GM18508 (cell line): ENCODE results near the gene FNBP1L.
"Not testable (repeated sequence)": the region's sequence is repeated elsewhere in the genome, so short reads cannot be mapped to it uniquely, and the experiment has no call there.

Experiments
- ATAC-seq: cut with Tn5 transposase; IDR thresholded peaks from one replicate; pipeline ENCODE4 v1.9.1; 2021; ENCODE audit warnings: moderate number of reproducible peaks; ENCODE audit not compliant: insufficient read depth, unreplicated experiment

FNBP1L gene

DNA sequence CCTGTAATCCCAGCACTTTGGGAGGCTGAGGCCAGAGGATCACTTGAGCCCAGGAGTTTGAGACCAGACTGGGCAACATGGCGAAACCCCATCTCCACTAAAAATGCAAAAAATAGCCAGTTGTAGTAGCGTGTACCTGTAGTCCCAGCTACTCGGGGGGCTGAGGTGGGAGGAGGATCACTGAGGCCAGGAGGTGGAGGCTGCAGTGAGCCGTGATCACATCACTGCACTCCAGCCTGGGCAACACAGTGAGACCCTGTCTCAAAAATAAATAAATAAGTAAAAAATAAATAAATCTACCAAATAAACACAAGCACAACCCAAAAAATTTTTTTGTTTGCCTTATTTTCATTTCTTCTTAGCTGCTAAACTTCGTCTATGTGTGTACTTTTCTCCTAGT, 34.0 kb downstream of the FNBP1L start:
- ATAC-seq = not testable (repeated sequence)

DNA sequence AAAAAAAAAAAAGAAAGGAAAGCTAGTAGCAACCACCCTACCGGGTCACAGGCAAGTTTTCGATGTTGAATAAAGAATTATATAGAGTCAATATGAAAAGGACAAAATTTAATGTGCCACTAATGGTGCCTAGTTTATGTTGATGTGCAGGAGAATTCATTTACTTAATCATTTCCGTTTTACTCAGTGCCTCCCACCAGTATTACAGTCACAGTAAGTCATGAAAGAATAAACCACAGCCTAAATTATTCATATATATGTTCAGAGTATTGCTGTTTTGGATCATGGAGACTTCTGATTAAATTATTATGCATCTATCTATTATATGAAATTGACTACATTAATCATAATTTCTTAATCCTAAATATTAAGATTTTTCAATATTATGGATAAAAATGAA, 35.3 kb downstream of the FNBP1L start:
- no peak for ATAC-seq

- ATAC-seq = no peak
These were observed 35.7 kb downstream of the FNBP1L start for GRCh38 chr1:93483606-93484005.

DNA sequence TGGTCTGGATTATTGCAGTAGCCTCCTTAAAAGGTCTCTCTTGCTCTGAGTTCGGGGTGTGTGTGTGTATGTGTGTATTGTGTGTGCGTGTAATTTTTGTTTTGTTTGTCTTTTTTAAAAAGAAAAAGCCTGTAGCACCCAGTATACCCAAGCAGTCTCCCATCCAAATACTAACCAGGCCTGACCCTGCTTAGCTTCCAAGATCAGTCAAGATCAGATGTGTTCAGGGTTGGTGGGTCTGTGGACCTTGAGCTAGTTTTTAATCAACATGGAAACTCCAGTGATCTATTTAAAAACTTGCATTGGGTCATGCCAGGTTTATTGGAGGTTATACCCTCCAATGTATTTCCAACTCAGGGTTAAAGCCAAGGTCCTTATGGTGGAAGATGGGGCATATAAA, 40.3 kb downstream of the FNBP1L start:
- ATAC-seq = no peak

DNA sequence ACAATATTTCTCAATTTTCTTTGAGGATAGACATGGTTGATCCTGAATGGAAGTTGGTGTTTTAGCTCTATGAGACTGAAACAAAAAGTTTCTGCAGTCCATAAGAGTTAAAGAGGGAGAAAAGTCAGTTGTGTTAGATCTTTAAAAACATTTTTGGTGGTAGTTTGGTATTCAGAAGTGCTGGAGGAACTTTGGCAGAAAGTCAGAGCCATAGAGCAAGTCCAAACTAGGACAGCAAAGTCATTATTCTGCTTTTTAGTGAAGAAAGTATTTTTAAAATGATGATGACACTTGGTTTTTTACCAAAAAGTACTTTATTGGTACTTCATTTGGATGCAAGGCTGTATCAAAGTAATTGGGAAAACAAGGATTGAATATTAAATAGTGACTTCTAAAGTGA, 41.8 kb downstream of the FNBP1L start:
- ATAC-seq = no peak

DNA sequence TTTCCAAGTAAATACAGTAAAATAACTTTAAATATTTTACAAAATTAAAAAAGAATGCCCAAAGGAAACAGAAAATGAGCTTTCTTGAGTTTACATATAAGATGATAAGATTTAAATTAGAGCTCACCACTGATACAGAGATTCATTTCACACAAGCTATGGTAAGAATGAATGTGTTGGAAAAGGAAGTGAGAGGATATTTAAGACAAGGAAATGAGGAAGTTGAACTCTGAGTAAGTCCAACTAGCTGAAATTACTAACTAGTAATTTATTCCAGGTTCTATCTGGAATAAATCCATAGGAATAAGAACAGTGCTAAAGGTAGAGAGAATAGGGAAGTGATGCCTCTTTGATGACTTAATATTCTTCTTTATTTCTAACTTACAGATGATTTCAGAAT, 42.4 kb downstream of the FNBP1L start:
- no peak for ATAC-seq

DNA sequence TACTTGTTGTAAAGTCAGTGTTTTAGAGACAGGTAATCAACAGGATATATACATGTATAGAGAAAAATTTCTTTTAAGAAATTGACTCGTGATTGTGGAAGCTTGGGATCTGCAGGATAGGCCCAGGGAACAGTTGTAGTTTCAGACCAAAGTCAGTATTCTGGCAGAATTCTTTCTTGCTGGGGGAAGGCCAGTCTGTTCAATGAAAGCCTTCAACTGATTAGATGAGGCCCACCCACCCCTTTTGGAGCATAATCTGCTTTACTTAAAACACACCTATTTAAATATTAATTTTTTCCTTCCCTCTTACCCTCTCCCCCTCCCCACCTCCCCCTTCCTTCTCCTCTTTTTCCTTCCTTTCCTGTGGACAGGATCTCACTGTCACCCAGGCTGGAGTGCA, 48.0 kb downstream of the FNBP1L start:
- ATAC-seq = no peak

DNA sequence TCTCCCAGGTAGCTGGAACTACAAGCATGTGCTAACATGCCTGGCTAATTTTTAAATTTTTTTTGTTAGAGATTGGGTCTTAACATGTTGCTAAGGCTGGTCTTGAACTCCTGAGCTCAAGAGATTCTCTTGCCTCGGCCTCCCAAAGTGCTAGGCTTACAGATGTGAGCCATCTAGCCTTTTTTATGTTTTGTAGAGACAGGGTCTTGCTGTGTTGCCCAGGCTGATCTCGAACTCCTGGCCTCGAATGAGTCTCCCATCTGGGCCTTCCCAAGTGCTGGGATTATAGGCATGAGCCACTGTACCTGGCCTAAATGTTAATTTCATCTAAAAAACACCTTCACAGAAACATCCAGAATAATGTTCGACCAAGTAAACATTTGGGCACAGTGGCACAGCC, 48.6 kb downstream of the FNBP1L start:
- ATAC-seq = no peak

DNA sequence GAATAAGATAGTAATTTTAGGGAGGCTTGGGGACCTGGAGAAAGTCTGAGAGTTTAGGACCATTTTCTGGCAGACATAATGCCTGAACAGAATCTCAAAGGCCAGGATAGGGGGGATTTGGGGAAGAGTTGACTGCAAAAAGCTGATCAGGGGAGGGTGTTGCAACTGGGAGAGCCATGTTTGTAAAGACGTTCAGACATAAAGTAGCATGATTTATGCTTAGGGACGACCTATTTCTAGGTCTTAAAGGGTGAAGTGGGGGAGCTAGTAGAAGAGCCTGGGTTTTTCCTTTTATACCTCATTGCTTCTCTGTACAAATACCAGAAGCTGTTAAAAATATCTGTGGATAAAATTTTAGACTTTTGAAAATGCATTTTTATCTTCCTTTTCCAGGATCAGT, 51.2 kb downstream of the FNBP1L start:
- ATAC-seq = no peak

- ATAC-seq = no peak
These were observed 51.6 kb downstream of the FNBP1L start for GRCh38 chr1:93499533-93499932.

- no peak for ATAC-seq
These were observed 52.4 kb downstream of the FNBP1L start for GRCh38 chr1:93500275-93500674.

GRCh38 chr1:93501399-93501798, 53.5 kb downstream of the FNBP1L start:
- ATAC-seq = no peak

DNA sequence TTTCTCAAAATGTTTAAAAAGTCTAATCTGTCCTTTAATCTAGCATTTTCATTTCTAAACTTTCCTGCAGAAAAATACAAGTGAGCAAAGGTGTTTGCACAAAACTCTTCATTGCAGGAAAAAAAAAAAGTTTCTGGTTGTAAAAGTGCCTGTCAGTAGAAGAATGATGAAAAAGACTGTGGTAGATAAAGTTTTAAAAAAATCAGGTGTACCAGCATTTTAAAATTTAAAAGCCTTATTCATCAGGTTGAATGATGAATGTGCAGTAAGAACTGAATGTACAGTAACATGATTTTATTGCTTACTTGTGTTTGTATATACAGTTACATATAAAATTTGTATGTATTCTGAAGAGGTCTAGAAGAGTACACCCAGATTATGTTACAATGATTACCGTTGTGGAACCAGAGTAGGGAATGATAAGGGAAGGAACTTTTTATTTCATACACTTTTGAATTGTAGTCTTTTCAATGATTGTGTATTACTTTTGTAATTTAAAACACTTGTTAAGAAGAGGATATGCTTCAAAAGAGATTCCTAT, 54.0 kb downstream of the FNBP1L start:
- ATAC-seq = no peak

DNA sequence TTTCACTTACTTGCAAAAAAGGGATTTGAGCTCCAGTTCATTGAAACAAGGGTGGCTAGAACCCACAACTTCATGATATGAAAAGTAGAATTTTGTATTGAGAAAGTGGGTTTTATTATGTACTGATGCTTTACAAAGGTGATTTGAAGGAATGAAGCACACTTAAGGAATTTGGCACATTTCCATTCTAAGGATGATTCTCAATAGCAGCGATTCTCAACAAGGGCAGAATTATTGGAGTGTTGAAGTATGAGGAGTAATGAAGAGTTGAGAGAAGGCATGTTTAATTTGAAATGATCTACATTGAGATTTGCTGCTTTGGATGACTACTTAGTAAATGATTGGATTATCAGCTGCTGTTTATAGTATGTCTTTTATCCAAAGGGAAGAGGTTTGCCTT, 54.7 kb downstream of the FNBP1L start:
- no peak for ATAC-seq

GRCh38 chr1:93503163-93503562, 55.2 kb downstream of the FNBP1L start:
- no peak for ATAC-seq

DNA sequence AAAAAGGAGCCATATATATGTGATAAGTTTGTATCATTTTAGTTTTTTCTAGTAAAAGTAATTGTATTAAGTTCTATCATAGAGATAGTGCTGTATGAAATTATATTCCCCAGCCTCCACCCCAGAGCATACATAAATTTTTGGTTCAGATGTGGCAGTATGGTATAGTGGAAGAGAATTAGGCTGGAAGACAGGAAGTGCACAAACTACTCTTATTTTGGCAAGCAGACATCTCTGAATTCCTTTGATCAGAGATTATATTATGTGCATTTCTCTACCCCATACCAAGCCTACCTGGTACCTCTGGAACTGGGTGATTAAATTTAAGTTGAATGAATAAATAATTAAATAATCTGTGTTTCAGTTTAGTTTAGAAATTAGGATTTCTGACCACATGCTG, 55.9 kb downstream of the FNBP1L start:
- ATAC-seq = no peak

DNA sequence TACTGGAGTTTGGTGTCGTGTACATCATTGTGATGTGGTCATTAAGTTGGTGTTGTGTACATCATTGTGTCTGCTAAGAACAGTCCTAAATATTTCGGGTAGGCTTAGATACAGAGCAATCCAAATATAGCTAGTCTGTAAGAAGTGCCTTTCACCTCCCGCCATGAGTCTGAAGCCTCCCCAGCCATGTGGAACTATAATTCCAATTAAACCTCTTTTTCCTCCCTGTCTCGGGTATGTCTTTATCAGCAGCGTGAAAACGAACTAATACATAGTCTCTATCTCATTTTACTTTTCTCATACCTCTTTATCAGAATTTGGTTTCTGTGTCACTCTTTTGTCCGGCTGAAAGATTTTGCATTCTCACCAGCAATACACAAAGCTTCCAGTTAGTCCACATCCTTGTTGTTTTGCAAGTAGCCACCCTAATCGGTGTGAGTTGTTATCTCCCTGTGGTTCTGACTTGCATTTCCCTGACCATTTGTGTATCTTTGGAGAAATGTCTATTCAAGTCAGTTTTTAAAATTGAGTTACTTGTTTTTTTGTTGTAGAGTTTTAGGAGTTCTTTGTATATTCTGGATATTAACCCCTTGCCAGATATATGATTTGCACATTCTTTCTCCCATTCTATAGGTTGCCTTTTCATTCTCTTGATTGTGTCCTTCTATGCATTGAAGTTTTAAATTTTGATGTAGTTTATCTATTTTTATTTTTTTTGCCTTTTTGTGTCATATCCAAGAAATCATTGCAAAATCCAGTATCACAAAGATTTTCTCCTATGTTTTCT, 56.5 kb downstream of the FNBP1L start:
- no peak for ATAC-seq

DNA sequence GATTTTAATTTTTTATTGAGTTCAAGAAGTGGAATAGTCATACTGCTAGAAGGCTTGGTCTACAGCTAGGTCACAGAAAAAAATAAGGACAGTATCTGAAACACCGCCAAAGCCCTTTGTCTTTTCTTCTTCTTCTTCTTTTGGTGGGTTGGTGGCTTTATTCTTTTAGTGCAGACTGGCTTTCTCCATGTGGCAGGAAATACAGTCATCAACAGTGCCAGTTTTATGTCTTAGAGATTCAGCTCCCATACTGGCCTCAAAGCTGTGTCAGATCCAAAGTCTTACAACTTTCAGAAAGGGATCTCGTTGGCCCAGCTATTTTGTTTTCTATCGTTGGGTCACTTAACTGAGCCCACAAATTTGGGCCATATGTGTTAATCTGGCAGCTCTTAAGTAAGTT, 58.2 kb downstream of the FNBP1L start:
- no peak for ATAC-seq

GRCh38 chr1:93516164-93516563, 68.2 kb downstream of the FNBP1L start:
- no peak for ATAC-seq

DNA sequence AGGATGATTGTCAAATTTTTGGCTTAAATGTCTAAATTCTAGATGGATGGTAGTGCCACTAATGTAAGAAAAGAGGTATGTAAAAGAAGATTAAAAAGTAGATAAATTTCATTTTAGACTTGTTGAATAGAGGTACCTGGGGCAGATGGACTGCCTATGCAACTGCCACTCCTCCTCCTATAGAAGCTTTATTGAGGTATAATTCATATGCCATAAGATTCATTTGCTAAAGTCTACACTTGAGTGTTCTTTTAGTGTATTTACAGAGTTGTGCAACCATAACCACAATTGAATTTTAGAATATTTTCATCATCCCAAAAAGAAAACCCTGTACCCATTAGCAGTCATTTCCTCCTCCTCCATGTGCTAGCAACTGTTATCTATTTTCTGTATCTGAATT, 70.6 kb downstream of the FNBP1L start:
- ATAC-seq = no peak

GRCh38 chr1:93519199-93519829, 71.4 kb downstream of the FNBP1L start:
- ATAC-seq = no peak

DNA sequence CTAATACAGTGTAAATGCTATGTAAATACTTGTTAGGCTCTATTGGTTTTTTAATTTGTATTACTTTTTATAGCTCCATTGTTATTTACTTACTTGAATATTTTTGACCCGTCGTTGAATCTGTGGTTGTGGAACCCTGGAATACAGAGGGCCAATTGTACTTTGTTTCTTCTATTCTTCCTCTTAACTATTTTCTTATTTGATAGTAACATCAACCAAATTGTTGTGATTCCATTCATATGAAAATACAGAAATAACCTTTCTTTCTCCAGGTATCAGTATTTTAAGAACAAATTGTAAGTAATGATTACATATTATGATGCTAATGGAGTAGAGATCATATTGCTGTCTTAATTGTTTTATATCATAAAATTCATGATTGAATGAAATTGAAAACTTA, 73.7 kb downstream of the FNBP1L start:
- ATAC-seq = no peak
